Mesendoderm (in vitro differentiated cells): ENCODE data around the gene CPNE4.
A peak's percentile ranks its signal among the peaks of the same experiment; 100 is the strongest.

Source experiments
- DNase-seq: peaks from one replicate; pipeline ENCODE4 v3.0.0; 2013
- H2AK5ac ChIP-seq: 2 replicates; pipeline ENCODE4 v1.6.1; 2013; ENCODE audit warnings: low read length, inconsistent platforms
- H2BK120ac ChIP-seq: 2 replicates; pipeline ENCODE4 v1.6.1; 2013; ENCODE audit warnings: low read depth, mild to moderate bottlenecking, low read length, moderate library complexity, mixed read lengths
- H2BK15ac ChIP-seq: replicated peaks from 2 replicates; pipeline ENCODE4 v1.6.1; 2013; ENCODE audit warnings: low read depth, mild to moderate bottlenecking, moderate library complexity
- H2BK5ac ChIP-seq: 2 replicates; pipeline ENCODE4 v1.6.1; 2013; ENCODE audit warnings: low read length, inconsistent platforms
- H3K18ac ChIP-seq: 2 replicates; pipeline ENCODE4 v1.6.1; 2013; ENCODE audit warnings: mild to moderate bottlenecking, low read length, mixed read lengths
- H3K23ac ChIP-seq: one replicate; pipeline ENCODE4 v1.6.1; 2013; ENCODE audit warnings: low read length
- H3K27ac ChIP-seq: 2 replicates; pipeline ENCODE4 v1.5.1; 2013; ENCODE audit warnings: low read depth, mild to moderate bottlenecking, inconsistent platforms, low read length, moderate library complexity
- H3K27me3 ChIP-seq: 2 replicates; pipeline ENCODE4 v1.6.1; 2013; ENCODE audit warnings: low read length, control low read depth, mild to moderate bottlenecking, inconsistent platforms; ENCODE audit not compliant: insufficient read depth, poor library complexity
- H3K36me3 ChIP-seq: 2 replicates; pipeline ENCODE4 v1.6.1; 2013; ENCODE audit warnings: low read length, inconsistent platforms; ENCODE audit not compliant: control insufficient read depth, insufficient read depth
- H3K4ac ChIP-seq: one replicate; pipeline ENCODE4 v1.6.1; 2013; ENCODE audit warnings: low read depth, mild to moderate bottlenecking, low read length, moderate library complexity
- H3K4me1 ChIP-seq: 2 replicates; pipeline ENCODE4 v1.6.1; 2013; ENCODE audit warnings: low read depth, low read length, inconsistent platforms; ENCODE audit not compliant: control insufficient read depth
- H3K4me2 ChIP-seq: 2 replicates; pipeline ENCODE4 v1.6.1; 2013; ENCODE audit warnings: low read length
- H3K4me3 ChIP-seq: 2 replicates; pipeline ENCODE4 v1.5.1; 2013; ENCODE audit warnings: mild to moderate bottlenecking, low read length
- H3K56ac ChIP-seq: one replicate; pipeline ENCODE4 v1.6.1; 2013; ENCODE audit warnings: low read length
- H3K79me1 ChIP-seq: 2 replicates; pipeline ENCODE4 v1.6.1; 2013; ENCODE audit warnings: low read length, inconsistent platforms
- H3K79me2 ChIP-seq: 2 replicates; pipeline ENCODE4 v1.6.1; 2013; ENCODE audit warnings: mild to moderate bottlenecking, low read length; ENCODE audit not compliant: control insufficient read depth, insufficient read depth
- H3K9ac ChIP-seq: 2 replicates; pipeline ENCODE4 v1.6.1; 2013; ENCODE audit warnings: low read length, inconsistent platforms
- H4K5ac ChIP-seq: one replicate; pipeline ENCODE4 v1.6.1; 2013; ENCODE audit warnings: low read length
- H4K8ac ChIP-seq: one replicate; pipeline ENCODE4 v1.6.1; 2013; ENCODE audit warnings: low read depth, mild to moderate bottlenecking, control low read depth, low read length, moderate library complexity
- WGBS: extraction: QIAGEN DNeasy Blood & Tissue Kit; methylation state at CpG from one replicate; pipeline ENCODE4 v1.1.7; 2013; ENCODE audit warnings: low lambda C conversion rate, missing lambda C conversion rate; ENCODE audit not compliant: insufficient coverage; ENCODE audit errors: extremely low coverage; 5-methylcytosine and 5-hydroxymethylcytosine counted together

The CPNE4 gene

GRCh38 chr3:131591394-131592014, 443.3 kb downstream of the CPNE4 start:
- Histone ChIP-seq H3K79me2 (no peaks in the 10 kb centered on the region), H3K36me3 (no peaks in the 10 kb centered on the region), H3K56ac (no peak overlapping the region), H3K79me1 (no peaks in the 10 kb centered on the region), H3K4me3 (no peak overlapping the region), H3K23ac (no peak overlapping the region), H3K4me2 (no peak overlapping the region), H3K4me1 (no peaks in the 10 kb centered on the region), H2BK120ac (no peak overlapping the region), H4K8ac (no peak overlapping the region), H3K18ac (no peak overlapping the region), H2BK15ac (no peak overlapping the region), H3K27ac (no peak overlapping the region), H3K4ac (no peak overlapping the region), H2BK5ac (no peak overlapping the region), H3K27me3 (no peaks in the 10 kb centered on the region), H2AK5ac (no peak overlapping the region), H3K9ac (no peak overlapping the region), H4K5ac (no peak overlapping the region)
- no CpG with 5 or more reads among the region's 1 CpG for WGBS
- DNase-seq: no peak

GRCh38 chr3:131586277-131586676, 448.5 kb downstream of the CPNE4 start:
- Histone ChIP-seq H2BK5ac (no peak overlapping the region), H3K56ac (no peak overlapping the region), H4K5ac (no peak overlapping the region), H3K79me2 (no peaks in the 10 kb centered on the region), H2AK5ac (no peak overlapping the region), H3K4ac (no peak overlapping the region), H3K4me3 (no peak overlapping the region), H2BK15ac (no peak overlapping the region), H3K18ac (no peak overlapping the region), H3K36me3 (no peaks in the 10 kb centered on the region), H3K27me3 (no peaks in the 10 kb centered on the region), H2BK120ac (no peak overlapping the region), H3K4me1 (no peaks in the 10 kb centered on the region), H3K23ac (no peak overlapping the region), H3K9ac (no peak overlapping the region), H4K8ac (no peak overlapping the region), H3K27ac (no peak overlapping the region), H3K79me1 (no peaks in the 10 kb centered on the region), H3K4me2 (no peak overlapping the region)
- DNase-seq: no peak

GRCh38 chr3:131582438-131582837, 452.4 kb downstream of the CPNE4 start:
- no peaks in the 10 kb centered on the region for H3K79me2 ChIP-seq
- H3K4ac ChIP-seq: no peak overlapping the region
- H3K4me2 ChIP-seq: no peak overlapping the region
- no peak overlapping the region for H3K18ac ChIP-seq
- no CpG with 5 or more reads among the region's 1 CpG for WGBS
- H3K9ac ChIP-seq: no peak overlapping the region
- no peak overlapping the region for H3K4me3 ChIP-seq
- no peak overlapping the region for H2BK120ac ChIP-seq
- H2AK5ac ChIP-seq: no peak overlapping the region
- no peak overlapping the region for H3K23ac ChIP-seq
- no peak overlapping the region for H4K5ac ChIP-seq
- H3K79me1 ChIP-seq: no peaks in the 10 kb centered on the region
- H3K27me3 ChIP-seq: no peaks in the 10 kb centered on the region
- H3K4me1 ChIP-seq: no peaks in the 10 kb centered on the region
- DNase-seq: no peak
- no peak overlapping the region for H2BK15ac ChIP-seq
- no peak overlapping the region for H2BK5ac ChIP-seq
- no peak overlapping the region for H3K27ac ChIP-seq
- H3K56ac ChIP-seq: no peak overlapping the region
- H4K8ac ChIP-seq: no peak overlapping the region
- H3K36me3 ChIP-seq: no peaks in the 10 kb centered on the region

- Histone ChIP-seq H3K4me3 (no peak overlapping the region), H3K79me1 (no peaks in the 10 kb centered on the region), H3K4me1 (no peaks in the 10 kb centered on the region), H2BK5ac (no peak overlapping the region), H3K27ac (no peak overlapping the region), H3K36me3 (no peaks in the 10 kb centered on the region), H3K79me2 (no peaks in the 10 kb centered on the region), H2BK15ac (no peak overlapping the region), H2BK120ac (no peak overlapping the region), H3K4me2 (no peak overlapping the region), H4K5ac (no peak overlapping the region), H2AK5ac (no peak overlapping the region), H3K27me3 (no peaks in the 10 kb centered on the region), H3K4ac (no peak overlapping the region), H3K9ac (no peak overlapping the region), H3K18ac (no peak overlapping the region), H4K8ac (no peak overlapping the region), H3K23ac (no peak overlapping the region), H3K56ac (no peak overlapping the region)
- peak; percentile 48 for DNase-seq
- no CpG with 5 or more reads among the region's 5 CpGs for WGBS
These were observed 466.4 kb downstream of the CPNE4 start for GRCh38 chr3:131568460-131568859.

GRCh38 chr3:131564812-131565211, 470.0 kb downstream of the CPNE4 start:
- Histone ChIP-seq H4K5ac (no peak overlapping the region), H3K79me2 (no peaks in the 10 kb centered on the region), H3K23ac (no peak overlapping the region), H3K4me3 (no peak overlapping the region), H3K4me1 (no peaks in the 10 kb centered on the region), H4K8ac (no peak overlapping the region), H3K36me3 (no peaks in the 10 kb centered on the region), H2BK120ac (no peak overlapping the region), H2BK5ac (no peak overlapping the region), H3K4ac (no peak overlapping the region), H2AK5ac (no peak overlapping the region), H3K4me2 (no peak overlapping the region), H3K79me1 (no peaks in the 10 kb centered on the region), H3K56ac (no peak overlapping the region), H3K9ac (no peak overlapping the region), H2BK15ac (no peak overlapping the region), H3K27me3 (no peaks in the 10 kb centered on the region), H3K18ac (no peak overlapping the region), H3K27ac (no peak overlapping the region)
- DNase-seq: no peak
- WGBS: no CpG with 5 or more reads among the region's 4 CpGs

GRCh38 chr3:131561511-131561910, 473.3 kb downstream of the CPNE4 start:
- WGBS: no CpG with 5 or more reads among the region's 2 CpGs
- no peaks in the 10 kb centered on the region for H3K27me3 ChIP-seq
- H3K79me1 ChIP-seq: no peaks in the 10 kb centered on the region
- no peak overlapping the region for H3K4me2 ChIP-seq
- H2BK15ac ChIP-seq: no peak overlapping the region
- no peak overlapping the region for H3K4ac ChIP-seq
- H3K4me3 ChIP-seq: no peak overlapping the region
- DNase-seq: no peak
- H3K36me3 ChIP-seq: no peaks in the 10 kb centered on the region
- H3K18ac ChIP-seq: no peak overlapping the region
- no peak overlapping the region for H2AK5ac ChIP-seq
- no peak overlapping the region for H2BK5ac ChIP-seq
- no peak overlapping the region for H3K23ac ChIP-seq
- no peak overlapping the region for H3K56ac ChIP-seq
- no peak overlapping the region for H2BK120ac ChIP-seq
- no peak overlapping the region for H3K27ac ChIP-seq
- no peaks in the 10 kb centered on the region for H3K4me1 ChIP-seq
- no peak overlapping the region for H3K9ac ChIP-seq
- no peaks in the 10 kb centered on the region for H3K79me2 ChIP-seq
- H4K5ac ChIP-seq: no peak overlapping the region
- H4K8ac ChIP-seq: no peak overlapping the region
